ENCODE results near the gene ABCA4.
"Not testable (repeated sequence)": the region's sequence is repeated elsewhere in the genome, so short reads cannot be mapped to it uniquely, and the experiment has no call there.

The ABCA4 gene

DNA sequence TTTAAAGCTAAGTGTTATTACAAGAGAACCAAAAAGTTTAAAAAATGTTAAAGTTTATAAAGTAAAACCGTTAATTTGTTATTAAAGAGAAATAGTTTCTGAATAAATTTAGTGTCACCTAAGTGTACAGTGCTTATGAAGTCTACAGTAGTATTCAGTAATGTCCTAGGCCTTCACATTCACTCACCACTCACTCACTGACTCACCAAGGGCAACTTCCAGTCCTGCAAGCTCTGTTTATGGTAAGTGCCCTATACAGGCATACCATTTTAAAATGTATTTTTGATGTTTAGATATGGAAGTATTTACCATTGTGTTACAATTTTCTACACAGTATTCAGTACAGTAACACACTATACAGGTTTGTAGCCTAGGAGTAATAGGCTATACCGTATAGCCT, 151.6 kb downstream of the ABCA4 start:
- DNase-seq: no peak

- no peak for DNase-seq
These were observed 153.6 kb downstream of the ABCA4 start for GRCh38 chr1:93967306-93967705.

GRCh38 chr1:93965888-93966287, 155.1 kb downstream of the ABCA4 start:
- DNase-seq: no peak

GRCh38 chr1:93965256-93965655, 155.7 kb downstream of the ABCA4 start:
- no peak for DNase-seq

GRCh38 chr1:93964777-93965200, 156.2 kb downstream of the ABCA4 start:
- DNase-seq: no peak

- no peak for DNase-seq
These were observed 156.7 kb downstream of the ABCA4 start for GRCh38 chr1:93964096-93964776.

- DNase-seq: no peak
These were observed 157.4 kb downstream of the ABCA4 start for GRCh38 chr1:93963585-93963984.

DNA sequence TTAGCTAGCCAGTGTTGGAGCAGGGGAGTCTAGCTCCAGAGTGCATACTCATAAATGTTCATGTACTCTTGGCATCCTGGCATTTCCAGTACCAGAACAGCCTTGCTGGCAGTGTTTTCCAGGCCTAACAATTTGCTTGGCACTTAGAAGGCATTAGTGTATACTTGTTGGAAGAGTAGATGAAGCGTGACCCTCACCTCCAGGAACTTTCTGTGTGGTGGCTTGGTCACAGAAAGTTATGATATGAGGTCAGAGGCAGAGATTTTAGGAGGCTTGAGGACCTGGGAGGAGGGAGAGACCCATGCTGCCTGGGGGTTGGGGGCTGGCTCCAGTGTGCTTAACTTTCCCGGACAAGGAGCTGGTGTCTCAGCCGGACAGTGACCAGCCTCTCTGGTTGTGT, 159.0 kb downstream of the ABCA4 start:
- peak; percentile 1 for DNase-seq

DNA sequence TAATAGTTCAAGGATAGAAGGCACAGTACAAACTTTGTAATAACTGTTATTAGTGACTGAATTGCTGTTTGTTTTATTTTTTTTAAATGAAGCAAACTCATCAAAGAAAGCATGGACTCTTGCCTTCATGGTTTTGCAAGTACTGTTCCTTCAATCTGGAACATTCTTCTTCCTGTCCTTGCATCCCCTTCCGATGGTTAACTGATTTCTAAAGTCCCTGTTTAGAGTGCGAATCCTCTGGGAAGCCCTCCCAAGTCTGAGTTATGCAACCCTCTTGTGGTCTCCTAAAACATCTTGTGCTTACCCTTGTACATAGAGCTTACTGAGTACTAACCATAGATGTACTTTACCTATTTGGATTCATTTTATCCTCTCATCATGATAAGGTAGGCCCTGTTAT, 159.5 kb downstream of the ABCA4 start:
- DNase-seq: no peak

GRCh38 chr1:93960641-93961147, 160.3 kb downstream of the ABCA4 start:
- DNase-seq: peak; percentile 65

- DNase-seq: no peak
These were observed 161.5 kb downstream of the ABCA4 start for GRCh38 chr1:93959413-93959812.

DNA sequence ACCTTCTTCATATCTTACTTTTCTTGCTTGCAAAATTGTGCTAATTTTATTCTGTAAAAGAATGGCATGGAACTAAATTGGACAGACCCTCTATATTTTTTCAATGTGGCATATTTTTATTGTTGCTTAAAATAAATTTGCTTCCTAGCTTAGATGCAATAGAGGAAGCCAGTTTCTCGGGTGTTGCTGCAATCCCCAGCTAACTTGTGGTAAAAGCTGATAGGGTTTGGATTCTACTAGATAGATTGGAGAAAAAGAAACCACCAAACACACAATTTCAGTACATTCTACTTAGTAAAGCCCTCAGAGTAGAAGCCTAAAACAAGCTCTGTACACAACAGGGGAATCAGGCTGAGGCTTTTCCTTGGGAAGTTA, 162.2 kb downstream of the ABCA4 start:
- no peak for DNase-seq

DNA sequence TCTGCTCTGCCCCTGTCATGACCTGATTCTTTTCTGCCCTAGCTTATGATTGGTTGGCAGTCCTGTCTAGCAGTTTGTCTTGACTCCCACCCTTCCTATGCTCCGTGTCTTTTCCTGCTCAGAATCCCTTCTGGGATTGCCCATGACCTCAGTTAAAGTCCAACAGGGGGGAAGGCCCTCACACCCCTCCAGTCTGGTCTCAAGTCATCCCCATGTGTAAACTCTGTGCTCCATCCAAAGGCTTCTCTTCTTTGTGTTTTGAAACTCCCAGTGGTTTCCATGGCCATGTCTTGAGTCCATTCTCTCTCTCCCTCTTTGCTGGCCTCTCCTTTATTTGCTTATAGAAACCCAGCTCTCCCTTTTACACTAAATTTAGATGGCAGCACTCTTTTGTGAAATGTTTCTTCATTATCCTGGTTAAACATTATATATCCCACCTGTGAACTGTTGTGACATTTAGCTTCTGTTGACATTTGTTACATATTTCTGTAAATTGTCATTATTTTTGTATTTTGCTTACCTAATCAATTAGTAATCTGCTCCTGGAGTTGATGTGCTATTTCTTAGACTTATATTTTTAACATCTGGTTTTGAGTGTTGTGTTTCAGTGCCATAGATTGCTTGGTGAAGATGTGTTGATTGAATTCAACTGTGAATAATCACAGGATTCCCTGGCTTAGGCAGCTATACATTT, 162.8 kb downstream of the ABCA4 start:
- DNase-seq: no peak

- DNase-seq: no peak
These were observed 165.2 kb downstream of the ABCA4 start for GRCh38 chr1:93955765-93956164.

DNA sequence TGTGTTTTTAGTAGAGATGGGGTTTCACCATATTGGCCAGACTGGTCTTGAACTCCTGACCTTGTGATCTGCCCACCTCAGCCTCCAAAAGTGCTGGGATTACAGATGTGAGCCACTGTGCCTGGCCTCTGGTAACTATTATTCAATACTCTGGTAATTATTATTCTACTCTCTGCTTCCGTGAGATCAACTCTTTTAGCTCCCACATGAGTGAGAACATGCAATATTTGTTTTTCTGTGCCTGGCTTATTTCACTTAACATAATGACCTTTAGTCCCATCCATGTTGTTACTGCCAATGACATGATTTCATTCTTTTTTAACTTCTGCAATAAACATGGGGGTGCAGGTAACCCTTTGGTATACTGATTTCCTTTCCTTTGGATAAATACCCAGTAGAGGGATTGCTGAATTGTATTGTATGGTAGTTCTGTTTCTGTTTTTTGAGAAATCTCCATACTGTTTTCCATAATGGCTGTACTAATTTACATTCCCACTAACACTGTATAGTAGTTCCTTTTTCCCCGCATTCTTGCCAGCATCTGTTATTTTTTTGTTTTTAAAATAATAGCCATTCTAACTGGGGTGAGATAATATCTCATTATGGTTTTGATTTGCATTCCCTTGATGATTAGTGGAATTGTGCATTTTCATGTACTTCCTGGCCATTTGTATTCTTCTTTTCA, 173.8 kb downstream of the ABCA4 start:
- DNase-seq: not testable (repeated sequence)
